Liver (tissue), 9 donors: ENCODE measurements around the gene MARS1. TPM values are rescaled to one million over a fixed set of nuclear protein-coding genes. Genes with fewer than 3 reads are reported as not detected.

Source experiments
- DNase-seq: peaks from one replicate; pipeline ENCODE4 v3.0.0-alpha.2; 2017; ENCODE audit warnings: low spot score
- H3K27ac ChIP-seq, 2 donors: one replicate each; pipeline ENCODE4 v1.7.0; 2013; ENCODE audit warnings: inconsistent platforms in 2 of 2, low read length in 2 of 2, control low read depth in 1 of 2, low read depth in 1 of 2, mild to moderate bottlenecking in 1 of 2
- H3K27me3 ChIP-seq, 4 donors: one replicate each; pipeline versions ENCODE4 v1.6.1 to v1.7.0; 2013; ENCODE audit warnings: low read length in 3 of 4, inconsistent platforms in 1 of 4, mild to moderate bottlenecking in 1 of 4, moderate library complexity in 1 of 4; ENCODE audit not compliant: control insufficient read depth in 4 of 4, insufficient read depth in 4 of 4
- H3K36me3 ChIP-seq, 4 donors: one replicate each; pipeline versions ENCODE4 v1.6.1 to v1.7.0; 2013; ENCODE audit warnings: low read length in 3 of 4, mild to moderate bottlenecking in 3 of 4, low read depth in 1 of 4, moderate library complexity in 1 of 4; ENCODE audit not compliant: control insufficient read depth in 4 of 4, insufficient read depth in 3 of 4
- H3K4me1 ChIP-seq, 4 donors: one replicate each; pipeline versions ENCODE4 v1.6.1 to v1.7.0; 2013; ENCODE audit warnings: low read length in 3 of 4, mild to moderate bottlenecking in 3 of 4, moderate library complexity in 1 of 4; ENCODE audit not compliant: control insufficient read depth in 4 of 4, insufficient read depth in 4 of 4
- H3K4me3 ChIP-seq, 3 donors: one replicate each; pipeline versions ENCODE4 v1.6.1 to v1.7.0; 2013; ENCODE audit warnings: low read length in 3 of 3, control low read depth in 1 of 3, low read depth in 1 of 3, mild to moderate bottlenecking in 1 of 3
- H3K9ac ChIP-seq, 2 donors: one replicate each; pipeline ENCODE4 v1.7.0; 2013; ENCODE audit warnings: low read length in 2 of 2, mild to moderate bottlenecking in 2 of 2, moderate library complexity in 2 of 2, control low read depth in 1 of 2, low read depth in 1 of 2
- H3K9me3 ChIP-seq, 4 donors: one replicate each; pipeline versions ENCODE4 v1.6.1 to v1.7.0; 2013; ENCODE audit warnings: low read length in 3 of 4; ENCODE audit not compliant: control insufficient read depth in 4 of 4
- FOXA1 ChIP-seq: IDR thresholded peaks from 2 replicates; pipeline ENCODE4 v1.6.1; 2016; ENCODE audit warnings: antibody characterized with exemption
- HNF4A ChIP-seq, 2 donors: conservative IDR thresholded peaks; 2 replicates each; pipeline ENCODE4 v1.6.1; 2016; ENCODE audit warnings: antibody characterized with exemption in 2 of 2, mild to moderate bottlenecking in 2 of 2
- HNF4G ChIP-seq: IDR thresholded peaks from 2 replicates; pipeline ENCODE4 v1.6.1; 2016; ENCODE audit warnings: antibody characterized with exemption
- JUND ChIP-seq, 2 donors: IDR thresholded peaks; 2 replicates each; pipeline ENCODE4 v1.6.1; 2016; ENCODE audit warnings: antibody characterized with exemption in 2 of 2
- NR2F2 ChIP-seq: IDR thresholded peaks from 2 replicates; pipeline ENCODE4 v1.6.1; 2016; ENCODE audit warnings: antibody characterized with exemption
- REST ChIP-seq: IDR thresholded peaks from 2 replicates; pipeline ENCODE4 v1.6.1; 2016; ENCODE audit warnings: antibody characterized with exemption, mild to moderate bottlenecking
- RXRA ChIP-seq, 2 donors: IDR thresholded peaks; 2 replicates each; pipeline ENCODE4 v1.6.1; 2017 to 2018; ENCODE audit warnings: antibody characterized with exemption in 2 of 2, mild to moderate bottlenecking in 1 of 2
- SP1 ChIP-seq: IDR thresholded peaks from 2 replicates; pipeline ENCODE4 v1.6.1; 2018; ENCODE audit warnings: antibody characterized with exemption, mild to moderate bottlenecking
- TAF1 ChIP-seq: conservative IDR thresholded peaks from 2 replicates; pipeline ENCODE4 v1.6.1; 2016; ENCODE audit warnings: antibody characterized with exemption, mild to moderate bottlenecking
- YY1 ChIP-seq: IDR thresholded peaks from 2 replicates; pipeline ENCODE4 v1.6.1; 2016; ENCODE audit warnings: antibody characterized with exemption, mild to moderate bottlenecking
- WGBS: extraction: QIAGEN DNeasy Blood & Tissue Kit; methylation state at CpG from one replicate; pipeline ENCODE4 v1.1.7; 2013; 5-methylcytosine and 5-hydroxymethylcytosine counted together
- polyA plus RNA-seq, 2 donors: library from polyadenylated mRNA; stranded (reverse) in 1 of 2; unstranded in 1 of 2; fragments of 200-250 nt in 1 of 2; fragments of >200 nt in 1 of 2; fragmentation: Nextera tagmentation in 1 of 2; extraction: Ambion mirVana in 1 of 2; gene quantifications; one replicate each; pipeline versions ENCODE4 v1.2.1 to v1.2.3, GENCODE V29; 2013 to 2015
- total RNA-seq, 2 donors: library from RNA; depleted of rRNA; stranded (reverse); fragments of >200 nt; gene quantifications; one replicate each; pipeline ENCODE4 v1.2.3, GENCODE V29; 2014
- TF ChIP-seq, protein P1 (sequence below): fragments of 150-350 bp; IDR thresholded peaks from 2 replicates; pipeline ENCODE4 v1.5.1; 2017; ENCODE audit warnings: improper control_type of control experiment, low read depth, low read length; ENCODE audit not compliant: missing input control
- donor health status: healthy.
- donor health status: healthy.
- donor health status: healthy.
- donor health status: healthy.
- donor health status: healthy.

Gene MARS1
- total and polyA plus RNA-seq, 4 donors, result 43.9 to 83.3 (median 56.0) TPM

GRCh38 chr12:57522887-57523705 is 35.2 kb downstream of the MARS1 start:
- Histone ChIP-seq H3K4me1 (peaks cover 9 to 50% (median 36%) of the 10 kb centered on the region in 4 donors), H3K36me3 (peaks cover 10 to 19% (median 16%) of the 10 kb centered on the region in 4 donors), H3K9ac (peak overlapping the region; percentile 83 to 96), H3K9me3 (no peaks in the 10 kb centered on the region), H3K27me3 (no peaks in the 10 kb centered on the region), H3K27ac (peak overlapping the region; percentile 92 to 95), H3K4me3 (peak overlapping the region; percentile 63 to 96 (median 82))
- DNase-seq, result no peak
- 2% methylated on average over 38 of the region's 38 CpGs for WGBS
- TF ChIP-seq RXRA (IDR thresholded peaks at IDR 0.05) (peak in 1 of 2 donors; percentile 17), YY1 (peak; percentile 19), SP1 (no peak), HNF4G (no peak), NR2F2 (peak; percentile 40), HNF4A (conservative IDR thresholded peaks at IDR 0.05) (peak; percentile 37 to 60)
- TF ChIP-seq, protein P1, sequence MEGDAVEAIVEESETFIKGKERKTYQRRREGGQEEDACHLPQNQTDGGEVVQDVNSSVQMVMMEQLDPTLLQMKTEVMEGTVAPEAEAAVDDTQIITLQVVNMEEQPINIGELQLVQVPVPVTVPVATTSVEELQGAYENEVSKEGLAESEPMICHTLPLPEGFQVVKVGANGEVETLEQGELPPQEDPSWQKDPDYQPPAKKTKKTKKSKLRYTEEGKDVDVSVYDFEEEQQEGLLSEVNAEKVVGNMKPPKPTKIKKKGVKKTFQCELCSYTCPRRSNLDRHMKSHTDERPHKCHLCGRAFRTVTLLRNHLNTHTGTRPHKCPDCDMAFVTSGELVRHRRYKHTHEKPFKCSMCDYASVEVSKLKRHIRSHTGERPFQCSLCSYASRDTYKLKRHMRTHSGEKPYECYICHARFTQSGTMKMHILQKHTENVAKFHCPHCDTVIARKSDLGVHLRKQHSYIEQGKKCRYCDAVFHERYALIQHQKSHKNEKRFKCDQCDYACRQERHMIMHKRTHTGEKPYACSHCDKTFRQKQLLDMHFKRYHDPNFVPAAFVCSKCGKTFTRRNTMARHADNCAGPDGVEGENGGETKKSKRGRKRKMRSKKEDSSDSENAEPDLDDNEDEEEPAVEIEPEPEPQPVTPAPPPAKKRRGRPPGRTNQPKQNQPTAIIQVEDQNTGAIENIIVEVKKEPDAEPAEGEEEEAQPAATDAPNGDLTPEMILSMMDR, result peak; percentile 1

DNA sequence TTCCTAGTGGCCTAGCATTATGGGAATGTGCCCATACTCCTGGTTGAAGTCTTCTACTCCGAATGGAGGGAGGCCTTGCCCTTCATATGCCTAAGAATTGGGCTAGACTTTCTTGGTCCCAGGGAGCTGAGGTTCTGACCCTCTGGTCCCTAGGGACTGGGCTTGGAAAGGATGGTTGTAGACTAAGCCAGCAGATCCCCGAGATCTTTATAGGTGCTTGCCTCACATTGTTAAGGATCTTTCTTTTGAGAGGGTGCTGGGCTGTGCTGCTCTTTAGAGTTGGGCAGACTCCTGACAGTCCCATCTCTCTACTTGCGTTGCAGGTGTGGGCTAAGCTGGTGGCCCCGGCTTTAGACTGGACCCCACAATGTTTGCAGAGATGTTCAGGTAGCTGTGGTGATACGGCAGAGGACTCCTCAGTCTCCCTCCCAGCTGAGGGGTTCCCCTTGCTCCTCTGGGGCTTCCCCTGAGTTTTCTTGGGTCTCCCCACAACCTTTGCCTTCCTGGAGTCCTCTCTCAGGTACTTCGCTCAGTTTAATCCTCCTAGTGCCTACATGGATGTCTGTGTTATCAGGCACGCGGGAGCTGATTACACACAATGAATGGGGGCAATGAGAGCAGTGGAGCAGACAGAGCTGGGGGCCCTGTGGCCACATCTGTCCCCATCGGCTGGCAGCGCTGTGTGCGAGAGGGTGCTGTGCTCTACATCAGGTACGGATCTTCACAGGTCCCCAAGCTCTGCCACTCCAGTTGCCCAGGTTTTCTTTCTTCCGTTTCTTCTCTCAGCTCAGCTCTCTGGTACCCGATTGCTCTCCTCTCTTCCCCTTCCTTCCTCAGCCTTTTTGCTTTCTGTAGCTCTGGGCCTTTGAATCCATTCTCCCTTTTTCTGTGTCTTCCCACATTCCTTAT is 36.1 kb downstream of the MARS1 start:
- DNase-seq, result no peak
- Histone ChIP-seq H3K4me1 (peaks cover 9 to 42% (median 27%) of the 10 kb centered on the region in 4 donors), H3K9ac (peak overlapping the region; percentile 83 to 96), H3K4me3 (peak overlapping the region; percentile 63 to 96 (median 82)), H3K36me3 (peaks cover 15 to 27% (median 19%) of the 10 kb centered on the region in 4 donors), H3K9me3 (no peaks in the 10 kb centered on the region), H3K27ac (peak overlapping the region; percentile 92 to 95), H3K27me3 (no peaks in the 10 kb centered on the region)
- no peak for TF ChIP-seq TAF1
- 72% methylated on average over 14 of the region's 14 CpGs for WGBS

- DNase-seq, result no peak
- Histone ChIP-seq H3K36me3 (peaks cover 15 to 35% (median 24%) of the 10 kb centered on the region in 4 donors), H3K27me3 (no peaks in the 10 kb centered on the region), H3K27ac (no peak overlapping the region), H3K4me1 (peaks cover 9 to 35% (median 24%) of the 10 kb centered on the region in 4 donors), H3K9me3 (no peaks in the 10 kb centered on the region), H3K9ac (peak overlapping the region in 1 of 2 donors; percentile 96), H3K4me3 (no peak overlapping the region)
- TF ChIP-seq JUND (IDR thresholded peaks at IDR 0.05), result no peak
- no peak for TF ChIP-seq REST
- peak; percentile 47 for TF ChIP-seq NR2F2
- no peak for TF ChIP-seq FOXA1
- WGBS, result 71% methylated on average over 11 of the region's 11 CpGs
Measured at GRCh38 chr12:57524814-57525614, 37.1 kb downstream of the MARS1 start.
